ENCODE results near the gene FMC1. TPM values are rescaled to one million over a fixed set of nuclear protein-coding genes. Genes with fewer than 3 reads are reported as not detected.

FMC1 gene
- total RNA-seq, 4 donors from 2014 or later: 4.4 to 12.1 (median 5.4) TPM; not detected in 1

DNA sequence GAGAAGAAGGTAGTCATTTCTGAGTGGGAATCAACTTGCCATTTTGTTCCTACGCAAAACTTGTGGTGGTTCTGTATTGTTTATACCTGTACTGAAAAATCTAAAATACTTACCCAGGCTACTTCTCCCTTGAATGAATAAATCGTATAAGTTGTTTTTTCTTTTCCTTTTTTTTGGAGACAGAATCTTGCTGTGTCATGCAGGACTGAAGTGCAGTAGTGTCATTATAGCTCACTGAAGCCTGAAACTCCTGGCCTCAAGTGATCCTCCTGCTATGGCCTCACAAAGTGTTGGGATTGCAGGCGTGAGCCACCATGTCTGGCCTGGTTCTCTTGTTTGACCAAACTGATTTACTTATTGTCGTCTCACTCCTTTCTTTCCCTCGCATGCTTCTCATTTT lies 46.5 kb downstream of the FMC1 start:
- Histone ChIP-seq H3K36me3 (peaks cover 0 to 82% (median 2%) of the 10 kb centered on the region in 3 donors), H3K4me1 (no peaks in the 10 kb centered on the region), H3K27me3 (no peaks in the 10 kb centered on the region), H3K4me3 (no peak overlapping the region), H3K9me3 (no peaks in the 10 kb centered on the region), H3K27ac (no peak overlapping the region)
- TF ChIP-seq CTCF (IDR thresholded peaks at IDR 0.05) (no peak), POLR2A (IDR thresholded peaks at IDR 0.05) (no peak)
- no peak for DNase-seq

DNA sequence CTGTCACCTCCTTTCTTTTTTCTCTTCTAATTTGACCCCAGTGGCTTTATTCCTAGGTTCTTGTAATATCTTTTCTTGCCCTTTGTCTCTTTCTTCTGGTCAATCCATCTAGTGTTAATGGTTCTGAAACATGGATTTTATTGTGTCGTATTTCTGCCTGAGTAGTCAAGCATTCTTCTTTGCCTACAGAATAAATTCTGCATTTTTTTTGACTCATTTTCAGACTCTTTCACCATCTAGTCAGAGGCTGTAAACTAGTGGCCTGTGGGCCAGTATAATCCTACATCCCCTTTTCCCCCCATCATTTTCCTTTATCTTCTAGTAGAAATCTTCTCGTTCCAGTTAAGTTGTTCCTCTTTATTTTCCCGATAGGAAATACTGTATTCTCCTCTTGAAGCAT lies 48.0 kb downstream of the FMC1 start:
- Histone ChIP-seq H3K27ac (no peak overlapping the region), H3K27me3 (no peaks in the 10 kb centered on the region), H3K4me3 (no peak overlapping the region), H3K4me1 (no peaks in the 10 kb centered on the region), H3K36me3 (peaks cover 0 to 70% (median 2%) of the 10 kb centered on the region in 3 donors), H3K9me3 (no peaks in the 10 kb centered on the region)
- TF ChIP-seq CTCF (IDR thresholded peaks at IDR 0.05): no peak
- TF ChIP-seq POLR2A (IDR thresholded peaks at IDR 0.05): no peak
- DNase-seq: no peak

DNA sequence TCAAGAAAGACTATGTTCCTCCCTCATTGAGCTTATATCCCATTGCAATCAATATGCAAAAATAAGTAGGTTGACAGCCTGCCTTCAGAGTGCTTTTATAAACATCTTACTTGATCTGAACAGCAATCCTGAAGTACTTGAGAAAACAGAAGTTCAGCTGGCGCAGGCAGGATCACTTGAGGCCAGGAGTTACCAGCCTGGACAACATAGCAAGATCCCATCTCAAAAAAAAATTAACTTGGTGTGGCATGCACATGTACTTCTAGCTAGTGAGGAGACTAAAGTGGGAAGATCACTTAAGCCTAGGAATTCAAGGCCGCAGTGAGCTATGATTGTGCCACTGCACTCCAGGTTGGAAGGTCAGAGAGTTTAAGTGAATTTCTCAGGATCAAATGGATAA lies 48.6 kb downstream of the FMC1 start:
- Histone ChIP-seq H3K27ac (no peak overlapping the region), H3K4me3 (no peak overlapping the region), H3K9me3 (no peaks in the 10 kb centered on the region), H3K27me3 (no peaks in the 10 kb centered on the region), H3K4me1 (no peaks in the 10 kb centered on the region), H3K36me3 (peaks cover 0 to 66% (median 2%) of the 10 kb centered on the region in 3 donors)
- no peak for DNase-seq
- TF ChIP-seq POLR2A (IDR thresholded peaks at IDR 0.05) (no peak), CTCF (IDR thresholded peaks at IDR 0.05) (no peak)

DNA sequence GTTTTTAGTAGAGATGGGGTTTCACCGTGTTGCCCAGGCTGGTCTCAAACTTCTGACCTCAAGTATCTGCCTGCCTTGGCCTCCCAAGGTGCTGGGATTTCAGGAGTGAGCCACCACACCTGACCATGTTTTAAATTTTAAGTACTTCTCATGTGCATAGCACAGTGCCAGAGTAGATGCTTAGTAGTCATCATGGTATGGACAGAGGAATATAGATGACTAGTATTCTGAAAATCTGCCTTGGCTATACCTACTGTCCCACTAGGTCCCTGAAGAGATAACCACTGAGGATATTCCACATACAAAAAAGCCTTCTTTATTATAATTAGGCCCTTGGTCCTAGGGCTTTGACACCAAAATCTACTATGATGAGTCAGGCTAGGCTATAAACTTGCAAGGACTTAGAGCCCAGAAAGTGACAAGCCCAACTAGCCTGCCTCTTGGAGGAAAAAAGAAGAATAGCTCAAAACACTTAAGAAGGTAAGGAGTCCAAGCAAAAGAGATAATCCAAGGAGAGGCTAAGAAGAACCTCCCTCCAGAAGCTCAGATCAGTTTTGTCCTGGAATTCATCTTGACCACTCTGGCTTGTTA lies 52.6 kb downstream of the FMC1 start:
- TF ChIP-seq CTCF (IDR thresholded peaks at IDR 0.05): no peak
- no peak for TF ChIP-seq POLR2A (IDR thresholded peaks at IDR 0.05)
- no peaks in the 10 kb centered on the region for H3K9me3 ChIP-seq
- peaks cover 0 to 41% (median 0%) of the 10 kb centered on the region in 3 donors for H3K36me3 ChIP-seq
- DNase-seq: no peak
- no peak overlapping the region for H3K4me3 ChIP-seq
- no peaks in the 10 kb centered on the region for H3K27me3 ChIP-seq
- no peaks in the 10 kb centered on the region for H3K4me1 ChIP-seq
- no peak overlapping the region for H3K27ac ChIP-seq

GRCh38 chr7:139394540-139394939 lies 53.4 kb downstream of the FMC1 start:
- H3K36me3 ChIP-seq: peaks cover 0 to 45% (median 0%) of the 10 kb centered on the region in 3 donors
- TF ChIP-seq POLR2A (IDR thresholded peaks at IDR 0.05): no peak
- TF ChIP-seq CTCF (IDR thresholded peaks at IDR 0.05): no peak
- H3K4me3 ChIP-seq: no peak overlapping the region
- no peaks in the 10 kb centered on the region for H3K9me3 ChIP-seq
- DNase-seq: no peak
- H3K4me1 ChIP-seq: no peaks in the 10 kb centered on the region
- H3K27me3 ChIP-seq: no peaks in the 10 kb centered on the region
- H3K27ac ChIP-seq: no peak overlapping the region

Small RNAs within 50 kb of the gene (small RNA-seq; reads per million reads assigned to genes)
- 0 reads per million in 2 donors for gene RNU6-206P

Other genes with a start within 250 kb of the FMC1 start
- gene ZC3HAV1, start 231.6 kb upstream of the FMC1 start, total RNA-seq: 10 to 100 TPM; 23.5 to 42.1 (median 32.7) TPM
- 10 to 100 TPM; 18.0 to 46.2 (median 22.6) TPM for gene UBN2, start 110.1 kb upstream of the FMC1 start, total RNA-seq
- 100 to 1,000 TPM in 1 of 4 donors, 10 to 100 TPM in 3; 57.6 to 182 (median 74.4) TPM for gene LUC7L2, start 18.6 kb downstream of the FMC1 start, total RNA-seq
- gene KLRG2, start 142.3 kb downstream of the FMC1 start, total RNA-seq: not detected
- not detected for gene CLEC2L, start 182.3 kb downstream of the FMC1 start, total RNA-seq